SK-N-MC (cell line): ENCODE measurements around the gene PCBD1.

ENCODE experiments used
- EZH2 ChIP-seq: fragments of 200-600 bp; sonication (generic); IDR thresholded peaks from one replicate; pipeline ENCODE4 v1.6.1; 2017; ENCODE audit warnings: antibody characterized with exemption
- FOXP2 ChIP-seq: optimal IDR thresholded peaks from 2 replicates; pipeline ENCODE3; 2011; ENCODE audit warnings: mild to moderate bottlenecking, moderate library complexity; ENCODE audit not compliant: insufficient read depth; ENCODE audit errors: extremely low read length, control extremely low read depth
- POLR2AphosphoS5 ChIP-seq: IDR thresholded peaks from 2 replicates; pipeline ENCODE4 v1.6.1; 2012; ENCODE audit warnings: mild to moderate bottlenecking, low read depth, low read length, borderline replicate concordance

DNA sequence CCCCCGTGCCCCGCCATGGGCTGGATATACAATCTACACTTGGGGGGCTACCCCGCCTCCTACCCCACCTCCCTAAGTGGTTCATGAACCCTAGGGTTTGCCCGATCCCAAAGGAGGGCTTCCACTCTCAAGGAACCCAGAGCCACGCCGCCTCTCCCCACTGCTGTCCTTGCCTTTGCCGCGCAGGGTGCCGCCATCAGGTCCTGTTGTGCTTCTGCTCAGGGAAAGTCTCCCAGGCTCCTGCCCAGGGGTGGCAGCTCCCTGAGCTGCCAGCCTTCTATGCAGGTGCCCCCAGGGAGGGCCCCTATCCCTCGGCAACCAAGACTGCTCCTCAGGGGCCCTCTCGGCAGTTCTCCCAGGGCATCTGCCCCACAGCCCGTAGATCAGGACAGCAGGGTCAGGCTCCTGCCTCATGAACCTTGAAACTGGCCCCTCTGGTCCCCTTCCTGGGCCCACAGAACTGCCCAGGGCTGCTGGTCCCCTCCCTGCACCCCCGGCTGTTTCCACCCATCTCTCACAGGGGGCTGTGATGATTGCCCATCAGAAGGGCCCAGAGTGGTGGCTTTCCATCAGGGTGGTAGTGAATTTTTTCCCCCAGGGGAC, 13.0 kb upstream of the PCBD1 start:
- TF ChIP-seq FOXP2 (no peak), EZH2 (no peak), POLR2AphosphoS5 (no peak)
